ENCODE measurements around the gene ISG15. TPM values are rescaled to one million over a fixed set of nuclear protein-coding genes. Genes with fewer than 3 reads are reported as not detected.
A peak's percentile ranks its signal among the peaks of the same experiment; 100 is the strongest.

The ISG15 gene
- total RNA-seq, 1 donor = 34.7 TPM

- H3K4me3 ChIP-seq (ENCODE audit: low read depth, low read length) = peak overlapping the region; percentile 22
- no peak for DNase-seq (ENCODE audit: low read depth)
- no peak for TF ChIP-seq CTCF (IDR thresholded peaks at IDR 0.05; ENCODE audit: insufficient read depth, low read length)
Measured at GRCh38 chr1:1041092-1041523, 27.8 kb downstream of the ISG15 start.

GRCh38 chr1:1041873-1042272, 28.6 kb downstream of the ISG15 start:
- DNase-seq (ENCODE audit: low read depth) = no peak
- H3K4me3 ChIP-seq (ENCODE audit: low read depth, low read length) = no peak overlapping the region

GRCh38 chr1:1042835-1043234, 29.5 kb downstream of the ISG15 start:
- no peak for DNase-seq (ENCODE audit: low read depth)
- no peak overlapping the region for H3K4me3 ChIP-seq (ENCODE audit: low read depth, low read length)
- TF ChIP-seq CTCF (IDR thresholded peaks at IDR 0.05; ENCODE audit: insufficient read depth, low read length) = no peak

More at GRCh38 chr1:1041873-1042272, 28.6 kb downstream of the ISG15 start:
- TF ChIP-seq CTCF (IDR thresholded peaks at IDR 0.05; ENCODE audit: insufficient read depth, low read length) = no peak

GRCh38 chr1:1043411-1043810, 30.1 kb downstream of the ISG15 start:
- H3K4me3 ChIP-seq (ENCODE audit: low read depth, low read length) = no peak overlapping the region
- no peak for DNase-seq (ENCODE audit: low read depth)
- no peak for TF ChIP-seq CTCF (IDR thresholded peaks at IDR 0.05; ENCODE audit: insufficient read depth, low read length)

- no peak overlapping the region for H3K4me3 ChIP-seq (ENCODE audit: low read depth, low read length)
- no peak for DNase-seq (ENCODE audit: low read depth)
- no peak for TF ChIP-seq CTCF (IDR thresholded peaks at IDR 0.05; ENCODE audit: insufficient read depth, low read length)
Measured at GRCh38 chr1:1043921-1044320, 30.6 kb downstream of the ISG15 start.

- H3K4me3 ChIP-seq (ENCODE audit: low read depth, low read length) = no peak overlapping the region
- TF ChIP-seq CTCF (IDR thresholded peaks at IDR 0.05; ENCODE audit: insufficient read depth, low read length) = no peak
- no peak for DNase-seq (ENCODE audit: low read depth)
Measured at GRCh38 chr1:1044455-1045078, 31.3 kb downstream of the ISG15 start.

GRCh38 chr1:1045129-1045528, 31.8 kb downstream of the ISG15 start:
- DNase-seq (ENCODE audit: low read depth) = no peak
- no peak for TF ChIP-seq CTCF (IDR thresholded peaks at IDR 0.05; ENCODE audit: insufficient read depth, low read length)
- no peak overlapping the region for H3K4me3 ChIP-seq (ENCODE audit: low read depth, low read length)

Measured in fibroblast of the aortic adventitia (primary cell).